HFFc6 (cell line): Measurements from ENCODE around the gene PSME2. TPM values are rescaled to one million over a fixed set of nuclear protein-coding genes. Genes with fewer than 3 reads are reported as not detected.

ENCODE experiments used
- DNase-seq: peaks from one replicate; pipeline ENCODE4 v3.0.0-alpha.2; 2018
- H3K27ac Mint-ChIP-seq: 2 replicates; pipeline ENCODE4 v1.8.0; 2020; ENCODE audit warnings: mild to moderate bottlenecking, mixed read lengths
- H3K27me3 Mint-ChIP-seq: 2 replicates; pipeline ENCODE4 v1.8.0; 2021; ENCODE audit warnings: mild to moderate bottlenecking, moderate library complexity, mixed read lengths; ENCODE audit not compliant: insufficient read depth
- H3K36me3 Mint-ChIP-seq: 2 replicates; pipeline ENCODE4 v1.8.0; 2021; ENCODE audit warnings: low read depth, mixed read lengths
- H3K4me1 Mint-ChIP-seq: 2 replicates; pipeline ENCODE4 v1.8.0; 2020; ENCODE audit warnings: low read depth, mixed read lengths
- H3K4me3 Mint-ChIP-seq: 2 replicates; pipeline ENCODE4 v1.8.0; 2020; ENCODE audit warnings: mild to moderate bottlenecking, moderate library complexity, mixed read lengths
- H3K9me3 Mint-ChIP-seq: 2 replicates; pipeline ENCODE4 v1.8.0; 2020; ENCODE audit warnings: mild to moderate bottlenecking, mixed read lengths
- total RNA-seq, 6 experiments: library from RNA; stranded (reverse); fragmentation: NEBNext Ultra II Directional; extraction: Animal tissue kit (Norgen Biotek cat#: 25700); gene quantifications; 2 replicates in 1 of 6; 3 replicates in 5 of 6; pipeline ENCODE4 v1.2.3, GENCODE V29; 2021
- TF ChIP-seq, protein P1 (sequence below): fragments of 200-600 bp; sonication (generic); IDR thresholded peaks from 2 replicates; pipeline ENCODE4 v1.5.0; 2021; ENCODE audit warnings: antibody characterized with exemption, mild to moderate bottlenecking

Gene PSME2
- total RNA-seq, 6 experiments from 2014 or later = 108 to 143 (median 136) TPM

DNA sequence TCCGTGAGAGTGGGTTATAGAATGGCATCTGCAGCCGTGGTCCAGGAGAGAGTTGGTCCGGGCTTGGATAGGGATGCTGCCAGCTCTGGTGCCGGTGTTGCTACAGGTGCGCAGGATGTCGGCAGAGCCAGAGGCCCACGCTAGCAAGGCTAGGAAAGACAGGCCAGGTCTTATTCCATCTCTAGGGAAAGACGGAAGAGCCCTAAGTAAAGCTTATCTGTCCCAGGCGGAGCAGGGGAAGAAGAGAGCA lies 10.9 kb downstream of the PSME2 start:
- TF ChIP-seq, protein P1, sequence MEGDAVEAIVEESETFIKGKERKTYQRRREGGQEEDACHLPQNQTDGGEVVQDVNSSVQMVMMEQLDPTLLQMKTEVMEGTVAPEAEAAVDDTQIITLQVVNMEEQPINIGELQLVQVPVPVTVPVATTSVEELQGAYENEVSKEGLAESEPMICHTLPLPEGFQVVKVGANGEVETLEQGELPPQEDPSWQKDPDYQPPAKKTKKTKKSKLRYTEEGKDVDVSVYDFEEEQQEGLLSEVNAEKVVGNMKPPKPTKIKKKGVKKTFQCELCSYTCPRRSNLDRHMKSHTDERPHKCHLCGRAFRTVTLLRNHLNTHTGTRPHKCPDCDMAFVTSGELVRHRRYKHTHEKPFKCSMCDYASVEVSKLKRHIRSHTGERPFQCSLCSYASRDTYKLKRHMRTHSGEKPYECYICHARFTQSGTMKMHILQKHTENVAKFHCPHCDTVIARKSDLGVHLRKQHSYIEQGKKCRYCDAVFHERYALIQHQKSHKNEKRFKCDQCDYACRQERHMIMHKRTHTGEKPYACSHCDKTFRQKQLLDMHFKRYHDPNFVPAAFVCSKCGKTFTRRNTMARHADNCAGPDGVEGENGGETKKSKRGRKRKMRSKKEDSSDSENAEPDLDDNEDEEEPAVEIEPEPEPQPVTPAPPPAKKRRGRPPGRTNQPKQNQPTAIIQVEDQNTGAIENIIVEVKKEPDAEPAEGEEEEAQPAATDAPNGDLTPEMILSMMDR = no peak
- H3K27ac Mint-ChIP-seq = peak overlapping the region; percentile 1; the same call in 1 of the 2 replicates

DNA sequence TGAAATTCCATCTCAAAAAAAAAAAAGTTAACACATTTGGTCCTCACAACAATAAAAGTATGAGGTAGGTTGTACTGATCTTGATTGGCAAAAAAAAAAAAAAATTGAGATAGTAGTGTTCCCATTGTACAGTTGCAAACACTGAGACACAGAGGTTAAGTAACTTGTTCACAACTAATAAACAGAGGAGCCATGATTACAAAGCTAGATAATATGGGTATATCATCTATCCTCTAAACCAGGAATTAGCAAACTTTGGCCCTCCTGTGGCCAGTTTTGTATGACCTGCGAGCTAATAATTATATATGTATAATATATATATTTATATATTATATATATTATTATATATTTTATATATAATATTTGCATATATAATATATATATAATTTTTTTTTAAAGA lies 12.7 kb downstream of the PSME2 start:
- peaks cover 3% of the 10 kb centered on the region for H3K27me3 Mint-ChIP-seq

More for the DNA sequence above, 10.9 kb downstream of the PSME2 start:
- H3K4me3 Mint-ChIP-seq = peak overlapping the region; percentile 85
- H3K36me3 Mint-ChIP-seq = peaks cover 29% of the 10 kb centered on the region
- no peak for DNase-seq
- no peaks in the 10 kb centered on the region for H3K9me3 Mint-ChIP-seq
- peaks cover 6% of the 10 kb centered on the region for H3K27me3 Mint-ChIP-seq
- H3K4me1 Mint-ChIP-seq = peaks cover 38% of the 10 kb centered on the region

DNA sequence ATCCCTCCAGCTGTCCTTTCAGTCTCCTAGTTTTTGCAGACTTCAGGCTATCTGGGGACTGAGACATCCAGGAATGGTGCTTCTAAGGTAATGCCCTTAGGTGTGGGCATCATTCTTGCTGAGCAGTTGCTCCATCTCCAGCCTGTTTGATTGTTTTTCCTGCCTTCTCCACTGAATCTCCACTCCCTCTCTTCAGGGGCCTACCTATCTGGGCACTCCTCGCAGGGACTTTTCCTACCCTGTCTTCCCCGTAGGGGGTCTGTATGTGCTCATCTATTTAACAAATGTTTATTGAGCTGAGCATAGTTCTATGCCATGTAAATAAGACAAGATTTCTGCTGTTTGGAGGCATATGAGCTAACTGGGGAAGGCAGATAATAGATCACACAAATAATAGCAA lies 13.4 kb downstream of the PSME2 start:
- TF ChIP-seq, protein P1 = no peak
- Mint-ChIP-seq H3K36me3 (peaks cover 10% of the 10 kb centered on the region), H3K9me3 (no peaks in the 10 kb centered on the region), H3K27me3 (peaks cover 3% of the 10 kb centered on the region), H3K27ac (no peak overlapping the region), H3K4me1 (peaks cover 19% of the 10 kb centered on the region), H3K4me3 (no peak overlapping the region)
- DNase-seq = no peak

More for the DNA sequence above, 12.7 kb downstream of the PSME2 start:
- Mint-ChIP-seq H3K36me3 (peaks cover 17% of the 10 kb centered on the region), H3K4me3 (no peak overlapping the region), H3K4me1 (peaks cover 23% of the 10 kb centered on the region), H3K27ac (no peak overlapping the region), H3K9me3 (no peaks in the 10 kb centered on the region)
- TF ChIP-seq, protein P1 = 0 out of 2 replicates have a peak, but pooled peaks have one; percentile 15
- no peak for DNase-seq

DNA sequence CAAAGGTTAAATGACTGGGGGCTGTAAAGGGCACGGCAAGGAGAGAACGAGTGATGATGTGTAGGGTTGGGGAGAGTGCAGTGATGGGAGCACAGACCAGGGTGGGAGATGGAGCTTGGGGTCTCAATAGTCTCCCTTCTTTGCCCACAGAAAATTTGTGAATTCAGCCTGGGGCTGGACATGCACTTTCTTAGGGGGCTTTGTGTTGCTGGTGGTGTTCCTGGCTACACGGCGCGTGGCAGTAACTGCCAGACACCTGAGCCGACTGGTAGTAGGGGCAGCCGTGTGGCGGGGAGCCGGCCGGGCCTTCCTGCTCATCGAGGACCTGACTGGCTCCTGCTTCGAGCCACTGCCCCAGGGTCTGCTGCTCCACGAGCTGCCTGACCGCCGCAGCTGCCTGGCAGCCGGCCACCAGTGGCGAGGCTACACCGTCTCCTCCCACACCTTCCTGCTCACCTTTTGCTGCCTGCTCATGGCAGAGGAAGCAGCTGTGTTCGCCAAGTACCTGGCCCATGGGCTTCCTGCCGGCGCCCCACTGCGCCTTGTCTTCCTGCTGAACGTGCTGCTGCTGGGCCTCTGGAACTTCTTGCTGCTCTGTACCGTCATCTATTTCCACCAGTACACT lies 14.2 kb downstream of the PSME2 start:
- TF ChIP-seq, protein P1 = no peak
- Mint-ChIP-seq H3K27me3 (peaks cover 3% of the 10 kb centered on the region), H3K9me3 (no peaks in the 10 kb centered on the region), H3K4me1 (peaks cover 15% of the 10 kb centered on the region), H3K36me3 (peaks cover 5% of the 10 kb centered on the region), H3K4me3 (no peak overlapping the region), H3K27ac (no peak overlapping the region)
- no peak for DNase-seq

DNA sequence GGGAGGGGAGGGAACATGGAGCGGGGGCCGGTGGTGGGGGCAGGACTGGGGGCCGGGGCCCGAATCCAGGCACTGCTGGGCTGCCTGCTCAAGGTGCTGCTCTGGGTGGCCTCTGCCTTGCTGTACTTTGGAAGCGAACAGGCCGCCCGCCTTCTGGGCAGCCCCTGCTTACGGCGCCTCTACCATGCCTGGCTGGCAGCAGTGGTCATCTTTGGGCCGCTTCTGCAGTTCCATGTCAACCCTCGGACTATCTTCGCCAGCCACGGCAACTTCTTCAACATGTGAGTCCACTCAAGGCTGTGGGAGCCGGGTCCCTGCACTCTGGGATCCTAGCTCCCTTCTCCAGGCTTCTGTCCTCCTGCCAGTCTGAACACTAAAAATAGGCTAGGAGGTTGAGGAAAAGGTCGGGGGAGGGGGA lies 14.9 kb downstream of the PSME2 start:
- no peaks in the 10 kb centered on the region for H3K36me3 Mint-ChIP-seq
- H3K9me3 Mint-ChIP-seq = no peaks in the 10 kb centered on the region
- H3K4me3 Mint-ChIP-seq = no peak overlapping the region
- TF ChIP-seq, protein P1 = no peak
- H3K4me1 Mint-ChIP-seq = peaks cover 9% of the 10 kb centered on the region
- DNase-seq = no peak
- H3K27ac Mint-ChIP-seq = no peak overlapping the region
- H3K27me3 Mint-ChIP-seq = peaks cover 3% of the 10 kb centered on the region
